Ovary (tissue), 3 donors: ENCODE results near the gene RTF1.

Source experiments
- CTCF ChIP-seq, 3 donors: fragments of 450-650 bp in 2 of 3; fragments of 200-600 bp in 1 of 3; IDR thresholded peaks; one replicate each; pipeline versions ENCODE4 v1.5.1 to v1.8.0; 2016 to 2022; ENCODE audit warnings: antibody characterized with exemption in 3 of 3, mild to moderate bottlenecking in 1 of 3
- EP300 ChIP-seq: sonication (generic); formaldehyde crosslinking; IDR thresholded peaks from one replicate; pipeline ENCODE4 v1.6.1; 2017; ENCODE audit warnings: antibody characterized with exemption
- POLR2A ChIP-seq: fragments of 450-650 bp; IDR thresholded peaks from one replicate; pipeline ENCODE4 v1.6.1; 2017; ENCODE audit warnings: antibody characterized with exemption, mild to moderate bottlenecking, moderate library complexity
- donor health status: DM: no; HTN: no; CAD: no.

GRCh38 chr15:41520636-41521035, 103.7 kb downstream of the RTF1 start:
- TF ChIP-seq CTCF (IDR thresholded peaks at IDR 0.05) (no peak), EP300 (no peak), POLR2A (no peak)
